ENCODE results near the gene SEPSECS. TPM values are rescaled to one million over a fixed set of nuclear protein-coding genes. Genes with fewer than 3 reads are reported as not detected.
A peak's percentile ranks its signal among the peaks of the same experiment; 100 is the strongest.

Gene SEPSECS
- total and polyA plus RNA-seq, 2 of the 8 experiments (the other 6 are each of a cell fraction or from before 2014, with no cell fraction given): 1.9 to 4.1 TPM

DNA sequence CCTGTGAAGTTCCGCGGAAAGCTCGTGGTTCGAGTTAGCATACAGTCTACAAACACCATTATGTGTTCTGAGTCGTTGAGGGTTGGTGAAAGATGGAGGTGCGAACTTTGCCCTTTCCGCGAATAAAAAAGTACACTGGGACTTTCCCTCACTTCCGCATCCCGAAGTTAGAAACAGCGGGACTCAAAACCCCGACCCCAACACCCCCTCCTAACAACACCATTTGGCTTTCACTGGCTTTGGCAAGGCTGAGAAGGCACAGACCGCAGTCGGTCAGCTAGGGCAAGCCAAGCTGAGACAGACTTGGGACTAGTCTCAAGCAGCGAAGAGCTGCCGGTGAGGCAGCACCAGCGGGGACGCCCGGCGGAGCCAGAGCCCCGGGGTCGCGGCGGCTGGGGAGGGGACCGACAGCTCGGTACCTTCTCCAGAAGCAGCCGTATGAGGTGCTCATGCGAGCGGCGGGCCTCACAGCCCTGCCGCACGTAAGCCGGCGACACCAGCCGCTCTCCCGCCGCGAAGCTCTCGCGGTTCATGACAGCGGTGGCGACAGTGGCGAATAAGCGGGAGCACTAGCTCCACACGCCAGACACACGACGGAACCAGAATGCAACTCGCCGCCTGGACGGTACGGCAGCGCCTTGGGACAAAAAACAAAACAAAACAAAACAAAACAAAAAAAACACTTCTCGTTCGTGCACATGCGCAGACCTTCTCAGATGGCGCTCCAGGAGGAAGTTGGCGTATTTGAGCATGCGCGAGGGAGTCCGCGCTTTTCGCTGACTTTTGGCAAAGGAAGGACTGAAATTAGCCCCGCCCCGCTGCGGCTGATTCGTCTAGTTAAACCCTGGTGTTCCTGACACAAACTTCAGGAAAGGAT is at the start of gene SEPSECS (continued):
- peak; percentile 2 for TF ChIP-seq NANOG (IDR thresholded peaks at IDR 0.05; ENCODE audit: insufficient read depth, low read depth, low read length, poor library complexity, severe bottlenecking)
- peak; percentile 89; the same call in 1 of the 2 replicates for TF ChIP-seq RBBP5 (IDR thresholded peaks at IDR 0.05; ENCODE audit: borderline replicate concordance, low read depth, low read length)
- TF ChIP-seq GABPA (IDR thresholded peaks at IDR 0.05; ENCODE audit: borderline replicate concordance, insufficient read depth, low read length): no peak
- peak; percentile 44 to 72 for TF ChIP-seq POLR2A (IDR thresholded peaks at IDR 0.05; ENCODE audit: control extremely low read depth in 1 of 2, low read depth in 2 of 2, low read length in 2 of 2)
- TF ChIP-seq NRF1 (IDR thresholded peaks at IDR 0.05; ENCODE audit: low read depth, low read length): peak; percentile 91
- TF ChIP-seq SRF (IDR thresholded peaks at IDR 0.05; ENCODE audit: low read depth, low read length): no peak
- no peak for TF ChIP-seq HDAC6 (IDR thresholded peaks at IDR 0.05; ENCODE audit: low read depth, low read length)
- TF ChIP-seq SIN3A (conservative IDR thresholded peaks at IDR 0.05 in 1 of 2, IDR thresholded peaks at IDR 0.05 in 1 of 2; ENCODE audit: low read depth in 1 of 2, low read length in 2 of 2): peak; percentile 23 to 62; a peak in 1 of 4 replicates
- TF ChIP-seq, protein P1, sequence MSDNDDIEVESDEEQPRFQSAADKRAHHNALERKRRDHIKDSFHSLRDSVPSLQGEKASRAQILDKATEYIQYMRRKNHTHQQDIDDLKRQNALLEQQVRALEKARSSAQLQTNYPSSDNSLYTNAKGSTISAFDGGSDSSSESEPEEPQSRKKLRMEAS (IDR thresholded peaks at IDR 0.05): peak; percentile 92
- TF ChIP-seq ASH2L (IDR thresholded peaks at IDR 0.05; ENCODE audit: low read length): peak; percentile 87
- TF ChIP-seq KDM4A (IDR thresholded peaks at IDR 0.05; ENCODE audit: low read depth, low read length, severe bottlenecking): peak; percentile 84
- TF ChIP-seq SP2 (IDR thresholded peaks at IDR 0.05; ENCODE audit: low read length): no peak

All from H1 (cell line).